ENCODE measurements around the gene CENPP. TPM values are rescaled to one million over a fixed set of nuclear protein-coding genes. Genes with fewer than 3 reads are reported as not detected.
A peak's percentile ranks its signal among the peaks of the same experiment; 100 is the strongest.

The CENPP gene
- total RNA-seq, 4 donors from 2014 or later: 14.1 to 39.5 (median 19.2) TPM

GRCh38 chr9:92659601-92660000 is 333.8 kb downstream of the CENPP start:
- Histone ChIP-seq H3K9me3 (no peaks in the 10 kb centered on the region), H3K4me3 (no peak overlapping the region), H3K27me3 (no peaks in the 10 kb centered on the region), H3K36me3 (peaks cover 18% of the 10 kb centered on the region), H3K4me1 (peaks cover 84% of the 10 kb centered on the region), H3K27ac (no peak overlapping the region)
- peak in 1 of 2 donors; percentile 59 for DNase-seq (ENCODE audit: low spot score in 2 of 2)
- TF ChIP-seq EP300 (IDR thresholded peaks at IDR 0.05): no peak
- TF ChIP-seq POLR2A (IDR thresholded peaks at IDR 0.05): no peak
- no peak for TF ChIP-seq CTCF (IDR thresholded peaks at IDR 0.05)
- no peak for TF ChIP-seq POLR2AphosphoS5 (IDR thresholded peaks at IDR 0.05)
- 81% methylated on average over 10 of the region's 10 CpGs for WGBS

GRCh38 chr9:92660266-92660665 is 334.5 kb downstream of the CENPP start:
- no peaks in the 10 kb centered on the region for H3K27me3 ChIP-seq
- no peak overlapping the region for H3K4me3 ChIP-seq
- H3K9me3 ChIP-seq: no peaks in the 10 kb centered on the region
- DNase-seq (ENCODE audit: low spot score in 2 of 2): peak in 1 of 2 donors; percentile 32
- TF ChIP-seq CTCF (IDR thresholded peaks at IDR 0.05): no peak
- TF ChIP-seq EP300 (IDR thresholded peaks at IDR 0.05): no peak
- TF ChIP-seq POLR2AphosphoS5 (IDR thresholded peaks at IDR 0.05): no peak
- TF ChIP-seq POLR2A (IDR thresholded peaks at IDR 0.05): no peak
- 47% methylated on average over 3 of the region's 4 CpGs for WGBS
- no peak overlapping the region for H3K27ac ChIP-seq
- H3K4me1 ChIP-seq: peaks cover 84% of the 10 kb centered on the region
- H3K36me3 ChIP-seq: peaks cover 18% of the 10 kb centered on the region

GRCh38 chr9:92661127-92661526 is 335.4 kb downstream of the CENPP start:
- Histone ChIP-seq H3K27me3 (no peaks in the 10 kb centered on the region), H3K9me3 (no peaks in the 10 kb centered on the region), H3K4me3 (no peak overlapping the region), H3K36me3 (peaks cover 18% of the 10 kb centered on the region), H3K27ac (no peak overlapping the region), H3K4me1 (peaks cover 84% of the 10 kb centered on the region)
- 90% methylated on average over 5 of the region's 5 CpGs for WGBS
- DNase-seq (ENCODE audit: low spot score in 2 of 2): peak in 1 of 2 donors; percentile 46
- TF ChIP-seq EP300 (IDR thresholded peaks at IDR 0.05): no peak
- TF ChIP-seq CTCF (IDR thresholded peaks at IDR 0.05): no peak
- TF ChIP-seq POLR2AphosphoS5 (IDR thresholded peaks at IDR 0.05): no peak
- TF ChIP-seq POLR2A (IDR thresholded peaks at IDR 0.05): no peak

GRCh38 chr9:92661743-92662142 is 336.0 kb downstream of the CENPP start:
- TF ChIP-seq POLR2A (IDR thresholded peaks at IDR 0.05) (no peak), EP300 (IDR thresholded peaks at IDR 0.05) (no peak), POLR2AphosphoS5 (IDR thresholded peaks at IDR 0.05) (no peak), CTCF (IDR thresholded peaks at IDR 0.05) (no peak)
- WGBS: 86% methylated on average over 4 of the region's 4 CpGs
- no peaks in the 10 kb centered on the region for H3K27me3 ChIP-seq
- peaks cover 18% of the 10 kb centered on the region for H3K36me3 ChIP-seq
- DNase-seq (ENCODE audit: low spot score in 2 of 2): peak in 1 of 2 donors; percentile 36
- H3K4me3 ChIP-seq: no peak overlapping the region
- H3K4me1 ChIP-seq: peaks cover 84% of the 10 kb centered on the region
- no peaks in the 10 kb centered on the region for H3K9me3 ChIP-seq
- no peak overlapping the region for H3K27ac ChIP-seq

- H3K27me3 ChIP-seq: no peaks in the 10 kb centered on the region
- H3K36me3 ChIP-seq: peaks cover 11% of the 10 kb centered on the region
- no peak overlapping the region for H3K4me3 ChIP-seq
- no peak for TF ChIP-seq POLR2A (IDR thresholded peaks at IDR 0.05)
- TF ChIP-seq CTCF (IDR thresholded peaks at IDR 0.05): no peak
- TF ChIP-seq EP300 (IDR thresholded peaks at IDR 0.05): no peak
- no peak for TF ChIP-seq POLR2AphosphoS5 (IDR thresholded peaks at IDR 0.05)
- H3K9me3 ChIP-seq: no peaks in the 10 kb centered on the region
- DNase-seq (ENCODE audit: low spot score in 2 of 2): peak in 1 of 2 donors; percentile 28
- H3K4me1 ChIP-seq: peaks cover 84% of the 10 kb centered on the region
- WGBS: 92% methylated on average over 3 of the region's 3 CpGs
- H3K27ac ChIP-seq: no peak overlapping the region
These were observed 337.4 kb downstream of the CENPP start for GRCh38 chr9:92663126-92663525.

Data from suprapubic skin (tissue), 4 donors.